Ovary (tissue), 3 donors: Measurements from ENCODE around the gene POLR1C.

ENCODE experiments used
- POLR2A ChIP-seq: fragments of 450-650 bp; IDR thresholded peaks from one replicate; pipeline ENCODE4 v1.6.1; 2017; ENCODE audit warnings: antibody characterized with exemption, mild to moderate bottlenecking, moderate library complexity
- TF ChIP-seq, protein P1 (sequence below), 3 donors: fragments of 450-650 bp in 2 of 3; fragments of 200-600 bp in 1 of 3; IDR thresholded peaks; one replicate each; pipeline versions ENCODE4 v1.5.1 to v1.8.0; 2016 to 2022; ENCODE audit warnings: antibody characterized with exemption in 3 of 3, mild to moderate bottlenecking in 1 of 3
- donor health status: DM: no; HTN: no; CAD: no.

DNA sequence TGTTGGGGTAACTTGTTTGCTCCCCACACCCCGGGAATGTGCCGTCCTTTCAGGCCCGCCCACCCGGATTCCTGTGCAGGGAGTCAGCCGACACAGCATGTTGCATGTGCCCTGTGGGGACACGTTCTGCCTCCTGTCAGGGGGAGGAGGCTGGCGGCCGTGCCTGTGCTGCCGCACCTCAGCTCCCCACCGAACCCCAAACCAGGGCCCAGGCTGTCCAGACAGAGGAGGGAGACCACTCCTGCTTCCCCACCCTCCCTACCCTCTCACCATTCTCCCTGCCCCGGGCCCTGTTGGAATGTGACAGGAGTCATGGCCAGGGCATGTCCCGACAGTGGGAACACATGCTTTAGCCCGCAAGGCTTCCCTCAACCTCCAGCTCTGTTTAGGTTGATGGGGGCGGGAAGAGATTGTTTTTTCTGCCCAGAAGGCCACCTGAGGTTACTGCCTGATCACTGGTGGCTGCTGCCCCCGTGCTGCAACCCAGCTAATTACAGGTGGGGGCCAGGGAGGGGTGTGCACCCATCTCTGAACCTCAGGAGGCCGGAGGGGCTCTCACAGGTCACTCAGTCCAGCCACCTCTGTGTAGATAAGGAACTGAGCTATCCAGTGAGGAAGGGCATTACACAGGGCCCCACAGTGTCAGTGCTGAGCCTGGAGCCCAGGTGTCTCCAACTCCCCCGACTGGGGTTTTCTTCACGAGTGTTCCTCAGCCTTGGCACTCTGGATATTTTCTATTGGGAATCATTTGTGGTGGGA lies 20.3 kb upstream of the POLR1C start:
- TF ChIP-seq, protein P1, sequence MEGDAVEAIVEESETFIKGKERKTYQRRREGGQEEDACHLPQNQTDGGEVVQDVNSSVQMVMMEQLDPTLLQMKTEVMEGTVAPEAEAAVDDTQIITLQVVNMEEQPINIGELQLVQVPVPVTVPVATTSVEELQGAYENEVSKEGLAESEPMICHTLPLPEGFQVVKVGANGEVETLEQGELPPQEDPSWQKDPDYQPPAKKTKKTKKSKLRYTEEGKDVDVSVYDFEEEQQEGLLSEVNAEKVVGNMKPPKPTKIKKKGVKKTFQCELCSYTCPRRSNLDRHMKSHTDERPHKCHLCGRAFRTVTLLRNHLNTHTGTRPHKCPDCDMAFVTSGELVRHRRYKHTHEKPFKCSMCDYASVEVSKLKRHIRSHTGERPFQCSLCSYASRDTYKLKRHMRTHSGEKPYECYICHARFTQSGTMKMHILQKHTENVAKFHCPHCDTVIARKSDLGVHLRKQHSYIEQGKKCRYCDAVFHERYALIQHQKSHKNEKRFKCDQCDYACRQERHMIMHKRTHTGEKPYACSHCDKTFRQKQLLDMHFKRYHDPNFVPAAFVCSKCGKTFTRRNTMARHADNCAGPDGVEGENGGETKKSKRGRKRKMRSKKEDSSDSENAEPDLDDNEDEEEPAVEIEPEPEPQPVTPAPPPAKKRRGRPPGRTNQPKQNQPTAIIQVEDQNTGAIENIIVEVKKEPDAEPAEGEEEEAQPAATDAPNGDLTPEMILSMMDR (IDR thresholded peaks at IDR 0.05): peak in 2 of 3 donors; percentile 38 to 46
- no peak for TF ChIP-seq POLR2A
